WTC11 (cell line): ENCODE results near the gene CLEC2D.

Source experiments
- ATF3 ChIP-seq: sonication (generic); formaldehyde crosslinking; conservative IDR thresholded peaks from 2 replicates; pipeline ENCODE4 v1.8.1; 2022; ENCODE audit warnings: mild to moderate bottlenecking, missing genetic modification reagents
- CBFB ChIP-seq: sonication (generic); formaldehyde crosslinking; IDR thresholded peaks from 2 replicates; pipeline ENCODE4 v1.8.1; 2022; ENCODE audit warnings: mild to moderate bottlenecking, low read depth, missing genetic modification reagents
- CTCF ChIP-seq: fragments of 200-600 bp; IDR thresholded peaks from 2 replicates; pipeline ENCODE4 v1.8.0; 2022; ENCODE audit warnings: antibody characterized with exemption
- ESRRA ChIP-seq: sonication (generic); formaldehyde crosslinking; IDR thresholded peaks from 2 replicates; pipeline ENCODE4 v1.8.1; 2022; ENCODE audit warnings: mild to moderate bottlenecking, missing genetic modification reagents, borderline replicate concordance
- NR2C2 ChIP-seq: sonication (generic); formaldehyde crosslinking; IDR thresholded peaks from 2 replicates; pipeline ENCODE4 v1.8.0; 2022; ENCODE audit warnings: mild to moderate bottlenecking, missing genetic modification reagents
- TCF7 ChIP-seq: sonication (generic); formaldehyde crosslinking; IDR thresholded peaks from 2 replicates; pipeline ENCODE4 v1.8.0; 2022; ENCODE audit warnings: mild to moderate bottlenecking, low read depth, missing genetic modification reagents, moderate library complexity

- no peak for TF ChIP-seq CTCF
- TF ChIP-seq CBFB: no peak
- TF ChIP-seq ATF3: no peak
- TF ChIP-seq TCF7 (CRISPR knock-in tag): no peak
- no peak for TF ChIP-seq ESRRA (CRISPR knock-in tag)
- TF ChIP-seq NR2C2: no peak
These were observed 9.5 kb upstream of the CLEC2D start for GRCh38 chr12:9660046-9660445.
